HG03354 (cell line): Measurements from ENCODE around the gene BBC3.
"Not testable (repeated sequence)": the region's sequence is repeated elsewhere in the genome, so short reads cannot be mapped to it uniquely, and the experiment has no call there.

Source experiments
- ATAC-seq: cut with Tn5 transposase; IDR thresholded peaks from one replicate; pipeline ENCODE4 v1.9.1; 2021; ENCODE audit warnings: mild to moderate bottlenecking; ENCODE audit not compliant: unreplicated experiment, poor library complexity, severe bottlenecking

BBC3 gene

GRCh38 chr19:47258895-47259555 is 28.0 kb upstream of the BBC3 start:
- no peak for ATAC-seq

GRCh38 chr19:47258434-47258833 is 27.4 kb upstream of the BBC3 start:
- ATAC-seq: no peak

GRCh38 chr19:47257411-47258169 is 26.6 kb upstream of the BBC3 start:
- no peak for ATAC-seq

GRCh38 chr19:47256693-47257410 is 25.9 kb upstream of the BBC3 start:
- peak; percentile 77 for ATAC-seq

GRCh38 chr19:47255879-47256692 is 25.1 kb upstream of the BBC3 start, which contains the start of gene CCDC9:
Gene CCDC9 (plus strand): TSS chr19:47256525. CDS start chr19:47258401, 1,876 bp downstream.
- peak; percentile 51 for ATAC-seq

GRCh38 chr19:47253970-47254369 is 23.0 kb upstream of the BBC3 start:
- no peak for ATAC-seq

- ATAC-seq: no peak
Measured at GRCh38 chr19:47253467-47253881, 22.5 kb upstream of the BBC3 start.

- ATAC-seq: not testable (repeated sequence)
Measured at GRCh38 chr19:47253016-47253415, 22.0 kb upstream of the BBC3 start.

GRCh38 chr19:47247308-47247990 is 16.4 kb upstream of the BBC3 start:
- no peak for ATAC-seq

- ATAC-seq: peak; percentile 69
Measured at GRCh38 chr19:47243776-47244547, 13.0 kb upstream of the BBC3 start.

- ATAC-seq: no peak
Measured at GRCh38 chr19:47243364-47243775, 12.4 kb upstream of the BBC3 start.

- ATAC-seq: no peak
Measured at GRCh38 chr19:47241919-47242577, 11.0 kb upstream of the BBC3 start.

GRCh38 chr19:47240996-47241918 is 10.3 kb upstream of the BBC3 start:
- no peak for ATAC-seq

- no peak for ATAC-seq
Measured at GRCh38 chr19:47240556-47240955, 9.6 kb upstream of the BBC3 start.

GRCh38 chr19:47239610-47240296 is 8.8 kb upstream of the BBC3 start:
- no peak for ATAC-seq

GRCh38 chr19:47239152-47239551 is 8.2 kb upstream of the BBC3 start:
- no peak for ATAC-seq
